ENCODE measurements around the gene USP27X.

Gene USP27X

GRCh38 chrX:49912086-49912485, 32.8 kb downstream of the USP27X start:
- H3K4me3 ChIP-seq (ENCODE audit: low read length) = no peak overlapping the region
- H2AFZ ChIP-seq (ENCODE audit: low read depth, low read length) = no peak overlapping the region
- H3K36me3 ChIP-seq (ENCODE audit: insufficient read depth, low read length) = no peaks in the 10 kb centered on the region
- H3K4me1 ChIP-seq (ENCODE audit: insufficient read depth, low read length) = no peaks in the 10 kb centered on the region
- no peaks in the 10 kb centered on the region for H3K9me3 ChIP-seq (ENCODE audit: low read length)
- H3K27me3 ChIP-seq (ENCODE audit: insufficient read depth, low read length) = peaks cover 6% of the 10 kb centered on the region

DNA sequence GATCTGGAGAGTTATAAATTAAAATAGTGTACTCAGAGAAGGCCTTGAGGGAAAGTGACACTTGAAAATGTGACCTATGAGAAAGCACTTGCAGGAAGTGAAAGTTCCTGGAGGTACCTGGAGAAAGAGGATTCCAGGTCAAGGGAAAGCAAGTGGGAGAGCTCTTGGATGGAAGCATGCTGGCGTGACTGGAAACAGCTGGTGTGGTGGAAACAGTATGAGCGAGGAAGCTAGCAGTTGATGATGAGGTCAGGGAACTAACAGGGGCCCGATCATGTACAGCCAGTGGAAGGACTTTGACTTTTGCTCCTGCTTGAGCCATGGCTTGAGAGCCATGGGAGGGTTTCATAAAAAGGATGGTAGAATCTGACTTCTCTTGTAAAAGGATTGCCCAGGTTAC, 33.6 kb downstream of the USP27X start:
- Histone ChIP-seq H3K9me3 (ENCODE audit: low read length) (no peaks in the 10 kb centered on the region), H3K27me3 (ENCODE audit: insufficient read depth, low read length) (peaks cover 6% of the 10 kb centered on the region), H3K4me3 (ENCODE audit: low read length) (no peak overlapping the region), H2AFZ (ENCODE audit: low read depth, low read length) (no peak overlapping the region), H3K4me1 (ENCODE audit: insufficient read depth, low read length) (no peaks in the 10 kb centered on the region), H3K36me3 (ENCODE audit: insufficient read depth, low read length) (no peaks in the 10 kb centered on the region)

- no peaks in the 10 kb centered on the region for H3K4me1 ChIP-seq (ENCODE audit: insufficient read depth, low read length)
- H3K4me3 ChIP-seq (ENCODE audit: low read length) = no peak overlapping the region
- H3K36me3 ChIP-seq (ENCODE audit: insufficient read depth, low read length) = no peaks in the 10 kb centered on the region
- no peaks in the 10 kb centered on the region for H3K27me3 ChIP-seq (ENCODE audit: insufficient read depth, low read length)
- no peaks in the 10 kb centered on the region for H3K9me3 ChIP-seq (ENCODE audit: low read length)
- no peak overlapping the region for H2AFZ ChIP-seq (ENCODE audit: low read depth, low read length)
These were observed 36.3 kb downstream of the USP27X start for GRCh38 chrX:49915361-49916222.

DNA sequence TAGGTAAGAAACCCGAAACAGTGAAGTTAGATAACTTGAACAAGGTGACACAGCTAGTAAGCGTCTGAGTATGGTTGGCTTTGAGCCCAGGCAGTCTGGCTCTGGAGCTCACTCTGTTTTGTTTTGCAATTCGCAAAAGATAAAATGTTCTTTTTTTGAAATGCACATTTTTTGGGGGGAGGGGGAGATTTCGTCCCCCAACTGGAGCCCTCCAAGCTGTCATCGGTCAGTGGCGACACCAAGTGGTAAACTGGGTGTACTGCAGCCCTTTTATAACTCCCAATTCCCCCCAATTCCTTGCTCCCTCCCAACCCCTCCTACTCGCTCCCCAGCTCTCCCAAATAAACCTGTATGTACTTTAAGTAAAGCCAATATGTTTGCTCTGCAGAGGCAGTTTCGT, 40.3 kb downstream of the USP27X start:
- Histone ChIP-seq H3K9me3 (ENCODE audit: low read length) (no peaks in the 10 kb centered on the region), H3K36me3 (ENCODE audit: insufficient read depth, low read length) (no peaks in the 10 kb centered on the region), H3K4me3 (ENCODE audit: low read length) (no peak overlapping the region), H2AFZ (ENCODE audit: low read depth, low read length) (no peak overlapping the region), H3K4me1 (ENCODE audit: insufficient read depth, low read length) (peaks cover 9% of the 10 kb centered on the region), H3K27me3 (ENCODE audit: insufficient read depth, low read length) (no peaks in the 10 kb centered on the region)

GRCh38 chrX:49921109-49921508, 41.8 kb downstream of the USP27X start:
- no peak overlapping the region for H3K4me3 ChIP-seq (ENCODE audit: low read length)
- no peaks in the 10 kb centered on the region for H3K36me3 ChIP-seq (ENCODE audit: insufficient read depth, low read length)
- no peaks in the 10 kb centered on the region for H3K9me3 ChIP-seq (ENCODE audit: low read length)
- H2AFZ ChIP-seq (ENCODE audit: low read depth, low read length) = no peak overlapping the region
- no peaks in the 10 kb centered on the region for H3K27me3 ChIP-seq (ENCODE audit: insufficient read depth, low read length)
- peaks cover 9% of the 10 kb centered on the region for H3K4me1 ChIP-seq (ENCODE audit: insufficient read depth, low read length)

- H3K4me1 ChIP-seq (ENCODE audit: insufficient read depth, low read length) = peaks cover 9% of the 10 kb centered on the region
- H3K36me3 ChIP-seq (ENCODE audit: insufficient read depth, low read length) = no peaks in the 10 kb centered on the region
- H3K9me3 ChIP-seq (ENCODE audit: low read length) = no peaks in the 10 kb centered on the region
- peak within 1 kb of the TSS; percentile 60 for H3K4me3 ChIP-seq (ENCODE audit: low read length)
- no peaks in the 10 kb centered on the region for H3K27me3 ChIP-seq (ENCODE audit: insufficient read depth, low read length)
- H2AFZ ChIP-seq (ENCODE audit: low read depth, low read length) = peak within 1 kb of the TSS; percentile 98
These were observed 43.3 kb downstream of the USP27X start, which contains the start of gene CLCN5 for GRCh38 chrX:49922291-49923241. CLCN5 (plus strand) TSS chrX:49922596; CDS start chrX:49925299, 2,703 bp downstream.

- H2AFZ ChIP-seq (ENCODE audit: low read depth, low read length) = no peak overlapping the region
- H3K9me3 ChIP-seq (ENCODE audit: low read length) = no peaks in the 10 kb centered on the region
- no peaks in the 10 kb centered on the region for H3K36me3 ChIP-seq (ENCODE audit: insufficient read depth, low read length)
- H3K27me3 ChIP-seq (ENCODE audit: insufficient read depth, low read length) = no peaks in the 10 kb centered on the region
- H3K4me1 ChIP-seq (ENCODE audit: insufficient read depth, low read length) = peaks cover 9% of the 10 kb centered on the region
- no peak overlapping the region for H3K4me3 ChIP-seq (ENCODE audit: low read length)
These were observed 45.9 kb downstream of the USP27X start for GRCh38 chrX:49925176-49925575.

DNA sequence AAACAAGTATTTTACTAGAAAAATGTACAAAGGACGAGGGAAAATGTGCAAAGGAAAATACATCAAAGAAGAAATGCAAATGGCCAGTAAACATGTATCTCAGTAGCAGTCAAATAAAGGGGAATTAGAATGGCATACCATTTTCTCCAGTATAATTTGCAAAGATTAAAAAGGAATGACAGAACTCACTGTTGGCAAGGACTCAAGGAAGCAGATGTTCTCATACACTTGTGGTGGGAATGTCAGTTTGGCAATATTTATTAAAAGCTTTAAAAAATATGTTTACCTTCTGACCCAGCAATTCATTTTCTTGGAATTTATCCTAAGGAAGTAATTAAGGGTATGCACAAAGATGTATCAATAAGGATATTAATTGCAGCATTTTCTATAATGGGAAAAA, 50.8 kb downstream of the USP27X start:
- Histone ChIP-seq H3K36me3 (ENCODE audit: insufficient read depth, low read length) (no peaks in the 10 kb centered on the region), H3K4me1 (ENCODE audit: insufficient read depth, low read length) (no peaks in the 10 kb centered on the region), H3K27me3 (ENCODE audit: insufficient read depth, low read length) (no peaks in the 10 kb centered on the region), H2AFZ (ENCODE audit: low read depth, low read length) (no peak overlapping the region), H3K4me3 (ENCODE audit: low read length) (no peak overlapping the region), H3K9me3 (ENCODE audit: low read length) (no peaks in the 10 kb centered on the region)

Data from neuron (in vitro differentiated cells).